HG03558 (cell line): ENCODE data around the gene TNNT1.
"Not testable (repeated sequence)": the region's sequence is repeated elsewhere in the genome, so short reads cannot be mapped to it uniquely, and the experiment has no call there.

ENCODE experiments used
- ATAC-seq: cut with Tn5 transposase; IDR thresholded peaks from one replicate; pipeline ENCODE4 v1.9.1; 2021; ENCODE audit warnings: moderate number of reproducible peaks; ENCODE audit not compliant: unreplicated experiment; ENCODE audit errors: extremely low read depth

TNNT1 gene

DNA sequence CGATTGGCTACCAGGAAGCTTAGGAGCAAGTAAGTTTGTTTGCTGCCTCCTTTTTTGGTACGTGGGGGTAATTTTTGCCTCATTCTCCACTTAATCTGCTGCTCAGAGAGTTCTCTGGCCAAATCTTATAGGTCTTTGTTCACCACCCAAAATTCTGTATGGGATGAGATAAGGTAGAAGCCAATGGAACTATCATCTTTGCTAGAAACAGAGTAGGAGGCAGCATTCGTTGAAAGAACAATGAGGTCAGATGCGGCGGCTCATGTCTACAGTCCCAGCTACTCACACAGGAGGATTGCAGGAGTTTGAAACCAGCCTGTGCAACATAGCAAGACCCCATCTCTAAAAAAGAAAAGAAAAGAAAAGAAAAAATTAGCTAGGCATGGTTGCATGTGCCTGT, 22.4 kb upstream of the TNNT1 start:
- ATAC-seq, result no peak

DNA sequence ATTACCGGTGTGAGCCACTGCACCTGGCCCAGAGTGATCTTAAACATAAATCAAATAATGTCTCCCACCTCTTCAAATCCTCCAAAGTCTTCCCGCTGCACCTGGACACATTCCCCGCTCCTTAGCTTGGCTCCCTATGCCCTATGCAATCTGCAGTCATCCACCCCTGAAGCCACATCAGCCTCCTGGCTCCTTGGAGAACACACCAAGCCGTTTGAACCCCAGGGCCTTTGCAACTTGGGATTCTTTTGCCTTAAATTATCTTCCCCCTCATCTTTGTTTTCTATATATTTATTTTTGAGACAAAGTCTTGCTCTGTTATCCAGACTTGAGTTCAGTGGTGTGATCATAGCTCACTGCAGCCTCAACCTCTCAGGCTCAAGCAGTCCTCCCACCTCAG, 20.1 kb upstream of the TNNT1 start:
- no peak for ATAC-seq

GRCh38 chr19:55166530-55167268, 17.7 kb upstream of the TNNT1 start, which contains the start of gene DNAAF3:
Gene DNAAF3 (minus strand): TSS chr19:55166613. CDS start chr19:55166413, 200 bp downstream.
- peak; percentile 43 for ATAC-seq

GRCh38 chr19:55165952-55166529, 17.0 kb upstream of the TNNT1 start:
- ATAC-seq, result no peak

DNA sequence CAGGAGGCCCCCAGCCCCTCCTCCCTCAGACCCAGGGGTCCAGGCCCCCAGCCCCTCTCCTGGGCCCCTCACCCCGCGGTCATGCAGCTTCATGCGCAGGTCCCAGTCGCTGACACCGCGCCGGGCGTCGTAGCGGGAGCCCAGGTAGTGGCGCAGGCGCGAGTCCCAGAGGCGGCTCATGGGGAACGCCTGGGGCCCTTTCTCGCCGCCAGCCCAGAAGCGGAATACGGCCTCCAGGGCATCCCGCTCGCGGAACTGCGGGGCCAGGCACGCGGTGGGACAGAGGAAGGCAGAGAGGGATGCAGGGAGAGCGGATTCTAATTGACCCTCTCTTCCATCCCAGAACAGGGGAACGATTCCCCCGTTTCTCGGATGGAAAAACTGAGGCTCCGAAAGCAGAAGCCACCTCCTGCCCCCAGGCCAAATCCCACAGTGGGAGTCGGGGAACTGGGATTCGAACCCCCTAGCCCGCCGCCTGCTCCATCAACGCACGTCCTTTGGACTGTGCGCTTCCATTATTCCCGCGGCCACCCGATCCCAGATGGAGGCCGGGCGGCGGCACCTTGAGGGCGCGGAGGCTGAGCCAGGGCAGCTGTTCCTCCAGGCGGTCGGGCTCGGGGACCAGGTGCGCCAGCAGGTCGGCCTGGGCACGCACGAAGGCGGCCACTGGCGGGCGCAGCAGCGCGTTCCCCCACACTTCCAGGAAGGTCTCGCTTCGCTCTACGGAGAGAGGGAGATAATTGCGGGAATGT, 12.7 kb upstream of the TNNT1 start:
- no peak for ATAC-seq

DNA sequence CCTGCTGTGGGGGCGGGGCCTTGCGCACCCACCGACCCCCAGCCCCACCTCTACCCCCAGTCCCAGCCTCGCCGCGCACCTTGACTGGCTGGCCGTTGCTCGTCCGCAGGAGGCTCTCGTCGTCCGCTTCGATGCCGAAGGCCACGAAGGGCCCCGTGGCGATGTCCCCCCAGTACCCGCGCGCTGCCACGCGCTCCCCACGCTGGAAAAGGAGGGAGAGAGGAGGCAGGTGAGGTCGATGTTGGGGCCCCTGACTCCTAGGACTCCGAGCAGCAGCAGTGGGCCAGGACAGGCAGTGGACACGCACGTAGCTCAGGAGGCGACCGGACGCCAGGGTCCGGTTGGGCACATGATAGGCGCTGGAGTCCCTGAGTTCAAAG, 12.0 kb upstream of the TNNT1 start:
- no peak for ATAC-seq

GRCh38 chr19:55160128-55160985, 11.4 kb upstream of the TNNT1 start:
- no peak for ATAC-seq

- no peak for ATAC-seq
These were observed 10.1 kb upstream of the TNNT1 start for GRCh38 chr19:55158848-55159749.

GRCh38 chr19:55158423-55158822, 9.4 kb upstream of the TNNT1 start:
- no peak for ATAC-seq

- no peak for ATAC-seq
These were observed 8.3 kb upstream of the TNNT1 start, which contains the start of gene TNNI3 for GRCh38 chr19:55157064-55157908. Gene TNNI3 (minus strand): TSS chr19:55157732. CDS start chr19:55157589, 143 bp downstream.

- ATAC-seq, result no peak
These were observed 7.4 kb upstream of the TNNT1 start for GRCh38 chr19:55156202-55157063.

DNA sequence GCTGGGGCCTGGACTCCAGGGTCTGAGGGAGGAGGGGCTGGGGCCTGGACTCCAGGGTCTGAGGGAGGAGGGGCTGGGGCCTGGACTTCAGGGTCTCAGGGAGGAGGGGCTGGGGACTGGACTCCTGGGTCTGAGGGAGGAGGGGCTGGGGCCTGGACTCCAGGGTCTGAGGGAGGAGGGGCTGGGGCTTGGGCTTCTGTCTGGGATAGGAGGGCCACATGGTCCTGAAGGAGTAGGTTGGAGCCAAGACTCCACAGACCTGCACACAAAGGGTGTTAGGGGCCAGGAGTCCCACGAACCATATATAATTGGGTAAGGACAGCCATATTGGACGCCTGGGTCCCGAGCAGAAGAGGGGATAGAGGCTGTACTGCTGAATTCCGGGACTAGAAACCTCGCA, 6.8 kb upstream of the TNNT1 start:
- ATAC-seq, result not testable (repeated sequence)

DNA sequence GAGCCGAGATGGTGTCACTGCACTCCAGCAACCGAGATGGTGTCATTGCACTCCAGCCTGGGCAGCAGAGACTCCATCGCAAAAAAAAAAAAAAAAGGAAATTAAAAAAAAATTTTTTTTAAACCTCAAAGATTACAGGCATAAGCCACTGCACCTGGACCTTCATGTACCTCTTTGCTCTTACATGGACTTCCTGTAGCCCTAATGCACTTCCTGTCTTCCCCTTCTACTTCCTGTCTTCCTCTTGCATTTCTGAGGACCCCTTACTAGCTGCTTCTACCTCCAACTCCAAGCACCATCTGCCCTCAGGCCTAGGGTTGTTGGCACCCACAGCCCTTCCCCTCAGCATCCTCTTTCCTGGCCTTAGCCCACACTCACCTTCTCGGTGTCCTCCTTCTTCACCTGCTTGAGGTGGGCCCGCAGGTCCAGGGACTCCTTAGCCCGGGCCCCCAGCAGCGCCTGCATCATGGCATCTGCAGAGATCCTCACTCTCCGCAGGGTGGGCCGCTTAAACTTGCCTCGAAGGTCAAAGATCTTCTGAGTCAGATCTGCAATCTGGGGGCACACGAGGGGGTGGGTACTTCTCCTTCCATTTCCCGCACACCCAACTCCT, 4.8 kb upstream of the TNNT1 start:
- ATAC-seq, result no peak

DNA sequence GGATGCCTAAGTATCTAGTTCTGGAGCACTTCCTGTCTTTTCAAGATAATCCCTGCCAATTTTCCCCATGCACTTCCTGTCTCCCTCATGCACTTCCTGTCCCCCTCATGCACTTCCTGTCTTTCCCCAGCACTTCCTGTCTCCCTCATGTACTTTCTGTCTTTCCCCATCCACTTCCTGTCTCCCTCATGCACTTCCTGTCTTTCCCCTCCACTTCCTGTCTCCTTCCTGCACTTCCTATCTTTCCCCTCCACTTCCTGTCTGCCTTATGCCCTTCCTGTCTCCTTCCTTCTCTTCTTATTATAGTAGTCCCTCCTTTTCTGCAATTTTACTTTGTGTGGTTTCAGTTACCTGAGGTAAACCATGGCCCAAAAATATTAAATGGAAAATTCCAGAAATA, 3.0 kb upstream of the TNNT1 start:
- ATAC-seq, result no peak

GRCh38 chr19:55147545-55148251, 1.3 kb downstream of the TNNT1 start:
- no peak for ATAC-seq

- no peak for ATAC-seq
These were observed 2.2 kb downstream of the TNNT1 start for GRCh38 chr19:55146705-55147273.
